ENCODE data around the gene PRELID3B. TPM values are rescaled to one million over a fixed set of nuclear protein-coding genes. Genes with fewer than 3 reads are reported as not detected.

PRELID3B gene
- total RNA-seq, 8 experiments from 2014 or later, result 40.1 to 81.9 (median 63.3) TPM

DNA sequence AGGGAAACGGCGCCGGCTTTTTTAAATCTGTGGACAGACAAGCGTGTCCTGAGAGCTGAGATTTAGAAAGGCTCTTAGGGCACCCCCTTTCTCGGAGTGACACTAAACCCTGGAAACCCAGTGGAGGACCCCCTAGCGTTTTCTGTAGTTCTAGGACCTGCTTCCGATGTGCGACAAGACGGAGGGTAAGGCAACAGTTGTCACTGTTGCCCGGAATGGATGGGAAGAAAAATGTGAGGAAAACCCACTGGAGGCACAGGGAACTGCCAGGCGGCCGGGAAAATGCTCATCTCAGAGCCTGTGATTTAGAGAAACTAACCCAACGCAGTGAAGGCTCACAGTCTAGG lies 9.9 kb downstream of the PRELID3B start:
- H3K4me1 ChIP-seq (replicated peaks in 1 of 2), result peaks cover 22 to 48% of the 10 kb centered on the region in 2 donors
- peak in 6 of 8 experiments; percentile 16 to 41 (median 26) for ATAC-seq (replicated peaks in 6 of 8)
- in situ Hi-C loops (cut with MboI; ENCODE audit: low pct_unique_long_range_greater_than_20kb in 2 of 9, low sequenced_read_pairs in 9 of 9, unreplicated experiment in 9 of 9), result loop anchor here in 1 of 9 experiments (25.0 kb wide), 1 partner anchor 145 kb away; no protein-coding TSS in a partner anchor
- peak overlapping the region; percentile 79 to 96 (median 82) for H3K4me3 ChIP-seq
- peak overlapping the region; percentile 31 to 61 for H3K27ac ChIP-seq
- WGBS, 10 experiments, result 0 to 11% (median 0%) methylated on average over 1 to 12 of the region's 13 CpGs; no CpG with 5 or more reads in 4 of the 10 experiments

DNA sequence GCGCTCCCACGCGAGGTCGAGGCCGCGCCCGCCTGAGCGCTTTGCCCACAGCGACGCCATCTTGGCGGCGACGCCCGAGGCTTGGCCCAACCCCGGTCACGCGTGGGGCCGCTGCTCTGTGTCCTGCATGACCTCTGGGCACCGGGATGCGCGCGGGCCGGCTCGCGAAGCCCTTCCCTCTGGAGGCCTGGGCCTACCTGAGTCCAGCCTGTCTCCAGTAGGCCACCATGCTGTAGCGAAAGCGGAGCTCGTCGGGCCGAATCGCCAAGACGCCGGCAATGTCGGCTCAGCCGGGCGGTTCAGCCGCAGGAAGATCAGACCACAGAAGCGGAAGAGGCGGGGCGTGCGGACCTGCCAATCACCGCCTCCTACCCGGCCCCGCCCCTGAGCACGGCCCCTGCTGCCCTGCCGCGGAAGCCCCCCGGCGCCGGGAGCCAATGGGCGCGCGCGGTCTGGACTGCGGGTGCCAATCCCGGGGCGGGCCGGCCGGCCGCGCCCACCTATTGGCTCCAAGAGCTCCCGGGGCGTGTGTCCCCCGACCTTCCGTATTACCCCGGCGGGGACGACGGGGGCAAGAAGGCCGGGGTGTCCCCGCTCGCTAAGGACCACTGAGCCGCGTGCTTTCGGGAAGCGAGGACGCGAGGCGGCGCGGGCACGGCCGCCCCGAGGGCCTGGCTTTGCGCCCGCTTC lies 10.4 kb downstream of the PRELID3B start, which contains the start of gene ATP5F1E:
Gene ATP5F1E, minus strand, starts transcription at position 313 of the 690 bp plus-strand sequence. Its CDS starts 84 bp downstream, at position 229.
- peak; percentile 95 to 99 (median 98) for ATAC-seq (replicated peaks in 6 of 8)
- H3K4me3 ChIP-seq, result peak within 1 kb of the TSS; percentile 79 to 96 (median 82)
- peak within 1 kb of the TSS; percentile 93 for H3K27ac ChIP-seq
- in situ Hi-C loops (cut with MboI; ENCODE audit: low pct_unique_long_range_greater_than_20kb in 2 of 9, low sequenced_read_pairs in 9 of 9, unreplicated experiment in 9 of 9), result loop anchor here in 1 of 9 experiments (25.0 kb wide), 1 partner anchor 145 kb away; no protein-coding TSS in a partner anchor
- H3K4me1 ChIP-seq (replicated peaks in 1 of 2), result peaks cover 17 to 48% of the 10 kb centered on the region in 2 donors
- 0% methylated on average over 1 to 12 of the region's 86 CpGs; no CpG with 5 or more reads in 6 of the 10 experiments for WGBS, 10 experiments

GRCh38 chr20:59031564-59032022 lies 11.0 kb downstream of the PRELID3B start:
- ATAC-seq (replicated peaks in 6 of 8), result no peak
- in situ Hi-C loops (cut with MboI; ENCODE audit: low pct_unique_long_range_greater_than_20kb in 2 of 9, low sequenced_read_pairs in 9 of 9, unreplicated experiment in 9 of 9), result loop anchor here in 1 of 9 experiments (25.0 kb wide), 1 partner anchor 144 kb away; no protein-coding TSS in a partner anchor
- Histone ChIP-seq H3K4me1 (replicated peaks in 1 of 2) (peaks cover 19 to 52% of the 10 kb centered on the region in 2 donors), H3K4me3 (peak overlapping the region; percentile 79 to 96 (median 82)), H3K27ac (peak overlapping the region; percentile 93)
- WGBS, 10 experiments, result 8 to 39% (median 17%) methylated on average over 2 to 13 of the region's 13 CpGs; no CpG with 5 or more reads in 2 of the 10 experiments

- Histone ChIP-seq H3K27ac (no peak overlapping the region), H3K4me1 (replicated peaks in 1 of 2) (peaks cover 20 to 58% of the 10 kb centered on the region in 2 donors), H3K4me3 (peak overlapping the region; percentile 79 to 96 (median 82))
- no peak for ATAC-seq (replicated peaks in 6 of 8)
- WGBS, 10 experiments, result 13 to 68% (median 55%) methylated on average over 1 to 7 of the region's 7 CpGs; no CpG with 5 or more reads in 1 of the 10 experiments
- in situ Hi-C loops (cut with MboI; ENCODE audit: low pct_unique_long_range_greater_than_20kb in 2 of 9, low sequenced_read_pairs in 9 of 9, unreplicated experiment in 9 of 9), result loop anchor here in 1 of 9 experiments (25.0 kb wide), 1 partner anchor 144 kb away; no protein-coding TSS in a partner anchor
Measured at GRCh38 chr20:59030911-59031563, 11.5 kb downstream of the PRELID3B start.

DNA sequence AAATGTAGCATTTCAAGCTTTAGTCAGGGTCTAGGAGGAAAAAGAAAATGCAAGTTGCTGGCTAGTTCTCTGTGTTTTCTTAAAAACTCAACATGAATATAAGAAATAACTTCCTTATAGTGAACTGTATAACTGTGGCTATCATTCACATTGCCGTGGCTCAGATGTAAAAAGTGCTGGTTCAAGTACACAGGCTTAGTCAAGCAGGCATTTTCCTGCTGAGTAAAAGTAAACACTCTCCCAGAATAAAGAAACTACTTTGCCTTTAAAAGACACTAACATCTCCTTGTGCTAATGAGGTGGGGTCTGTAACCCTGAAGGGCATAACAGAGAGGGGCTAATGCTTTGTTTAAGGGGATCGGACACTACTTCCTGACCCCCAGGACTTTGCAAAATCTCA lies 13.8 kb downstream of the PRELID3B start:
- Histone ChIP-seq H3K4me1 (replicated peaks in 1 of 2) (peaks cover 32 to 71% of the 10 kb centered on the region in 2 donors), H3K27ac (no peak overlapping the region), H3K4me3 (peak overlapping the region in 4 of 5 donors; percentile 9 to 26 (median 14))
- WGBS, 10 experiments, result 0 to 30% (median 0%) methylated on average over 1 to 2 of the region's 2 CpGs; no CpG with 5 or more reads in 2 of the 10 experiments
- ATAC-seq (replicated peaks in 6 of 8), result no peak
- in situ Hi-C loops (cut with MboI; ENCODE audit: low pct_unique_long_range_greater_than_20kb in 2 of 9, low sequenced_read_pairs in 9 of 9, unreplicated experiment in 9 of 9), result loop anchor here in 1 of 9 experiments (25.0 kb wide), 1 partner anchor 142 kb away; no protein-coding TSS in a partner anchor

DNA sequence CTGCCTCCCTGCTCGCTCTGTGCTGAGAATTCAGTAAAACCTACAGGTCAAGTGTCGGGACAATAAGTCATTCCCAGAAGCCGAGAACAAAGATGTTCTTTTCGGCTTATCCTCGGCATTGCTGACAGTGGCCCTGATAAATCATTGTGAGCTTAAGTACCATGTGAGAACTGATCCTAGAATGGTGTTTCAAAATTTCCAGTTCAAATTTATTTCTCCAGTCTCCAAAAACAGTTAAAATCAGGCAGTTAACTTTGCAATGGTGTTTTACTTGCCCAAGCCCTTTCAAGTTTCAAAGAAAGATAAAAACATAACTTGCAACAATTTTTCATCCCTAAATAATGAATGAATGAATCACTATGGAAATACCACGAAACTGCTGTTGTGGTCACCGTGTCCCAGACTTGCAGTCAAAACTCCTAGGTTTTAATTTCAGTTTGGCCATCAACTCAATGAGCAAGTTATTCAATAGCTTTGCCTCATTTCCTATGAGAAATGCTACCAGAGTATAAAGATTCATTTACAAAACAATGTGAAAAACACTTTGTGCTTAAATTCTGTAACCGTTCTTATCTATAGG lies 14.8 kb downstream of the PRELID3B start:
- no peak overlapping the region for H3K27ac ChIP-seq
- in situ Hi-C loops (cut with MboI; ENCODE audit: low pct_unique_long_range_greater_than_20kb in 2 of 9, low sequenced_read_pairs in 9 of 9, unreplicated experiment in 9 of 9), result loop anchor here in 1 of 9 experiments (25.0 kb wide), 1 partner anchor 141 kb away; no protein-coding TSS in a partner anchor
- WGBS, 10 experiments, result 3 to 82% (median 13%) methylated on average over 3 to 8 of the region's 8 CpGs
- H3K4me1 ChIP-seq (replicated peaks in 1 of 2), result peaks cover 32 to 67% of the 10 kb centered on the region in 2 donors
- ATAC-seq (replicated peaks in 6 of 8), result no peak
- no peak overlapping the region for H3K4me3 ChIP-seq

DNA sequence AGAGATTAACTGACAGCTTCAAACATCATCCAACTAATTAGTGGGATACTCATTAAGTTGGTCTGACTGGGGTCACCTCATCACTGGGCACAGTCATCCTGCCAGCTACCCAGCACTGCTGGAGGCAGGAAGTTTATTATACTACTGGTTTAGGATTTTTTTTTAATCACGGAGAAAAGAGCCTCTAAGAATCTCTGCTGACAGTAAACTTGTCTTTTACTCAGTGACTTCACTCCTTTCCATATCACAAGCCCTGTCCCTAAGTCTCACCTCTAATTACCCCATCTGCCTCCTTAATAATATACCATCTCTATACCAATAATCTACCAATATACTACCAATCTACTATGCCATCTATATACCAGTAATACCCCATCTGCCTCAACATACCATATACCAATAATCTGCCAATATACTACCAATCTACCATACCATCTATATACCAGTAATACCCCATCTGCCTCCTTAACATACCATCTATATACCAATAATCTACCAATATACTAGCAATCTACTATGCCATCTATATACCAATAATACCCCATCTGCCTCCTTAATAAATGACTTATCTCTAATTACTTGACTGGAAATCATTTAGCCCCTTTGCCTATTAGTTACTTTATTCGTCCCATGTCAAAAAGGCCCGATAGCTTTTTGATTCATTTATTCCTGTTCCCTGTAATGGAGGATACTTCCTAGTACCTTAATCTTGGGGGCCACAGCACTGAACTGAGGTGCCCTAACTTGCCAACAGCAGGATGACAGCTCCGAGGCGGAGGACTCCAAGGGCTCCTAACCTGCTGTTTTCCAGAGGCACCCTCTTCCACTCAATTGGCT lies 15.5 kb downstream of the PRELID3B start:
- Histone ChIP-seq H3K4me3 (no peak overlapping the region), H3K27ac (no peak overlapping the region), H3K4me1 (replicated peaks in 1 of 2) (peaks cover 32 to 67% of the 10 kb centered on the region in 2 donors)
- ATAC-seq (replicated peaks in 6 of 8), result no peak
- in situ Hi-C loops (cut with MboI; ENCODE audit: low pct_unique_long_range_greater_than_20kb in 2 of 9, low sequenced_read_pairs in 9 of 9, unreplicated experiment in 9 of 9), result loop anchor here in 1 of 9 experiments (25.0 kb wide), 1 partner anchor 140 kb away; no protein-coding TSS in a partner anchor
- 45 to 98% (median 70%) methylated on average over 1 to 5 of the region's 5 CpGs for WGBS, 10 experiments

- peaks cover 39 to 70% of the 10 kb centered on the region in 2 donors for H3K4me1 ChIP-seq (replicated peaks in 1 of 2)
- H3K27ac ChIP-seq, result no peak overlapping the region
- in situ Hi-C loops (cut with MboI; ENCODE audit: low pct_unique_long_range_greater_than_20kb in 2 of 9, low sequenced_read_pairs in 9 of 9, unreplicated experiment in 9 of 9), result loop anchor here in 1 of 9 experiments (25.0 kb wide), 1 partner anchor 138 kb away; no protein-coding TSS in a partner anchor
- no peak for ATAC-seq (replicated peaks in 6 of 8)
- H3K4me3 ChIP-seq, result no peak overlapping the region
- WGBS, 10 experiments, result 39 to 92% (median 50%) methylated on average over 1 to 4 of the region's 4 CpGs; no CpG with 5 or more reads in 1 of the 10 experiments
Measured at GRCh38 chr20:59025511-59025910, 17.1 kb downstream of the PRELID3B start.

DNA sequence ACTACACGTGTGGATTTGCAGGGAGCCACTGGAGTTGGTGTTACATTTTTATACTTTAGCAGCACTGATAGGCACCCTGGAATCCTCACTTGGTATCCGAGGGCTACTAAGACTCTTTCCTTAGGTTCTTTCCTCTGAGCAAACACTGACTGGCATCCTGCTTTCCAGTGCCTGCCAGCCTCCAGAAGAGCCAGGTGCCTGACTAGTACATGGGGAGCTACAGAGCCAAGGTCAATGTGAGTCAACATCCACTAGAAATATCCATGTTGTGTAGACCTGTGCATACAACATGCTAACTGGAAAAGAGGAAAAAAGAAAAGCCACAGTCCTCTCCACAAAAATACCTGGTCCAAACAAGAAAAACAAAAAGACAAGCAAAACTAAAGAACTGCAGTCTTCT lies 17.5 kb downstream of the PRELID3B start:
- H3K4me1 ChIP-seq (replicated peaks in 1 of 2), result peaks cover 39 to 66% of the 10 kb centered on the region in 2 donors
- in situ Hi-C loops (cut with MboI; ENCODE audit: low pct_unique_long_range_greater_than_20kb in 2 of 9, low sequenced_read_pairs in 9 of 9, unreplicated experiment in 9 of 9), result loop anchor here in 1 of 9 experiments (25.0 kb wide), 1 partner anchor 138 kb away; no protein-coding TSS in a partner anchor
- WGBS, 10 experiments, result 67 to 100% methylated on average over 1 of the region's 2 CpGs; no CpG with 5 or more reads in 8 of the 10 experiments
- H3K27ac ChIP-seq, result no peak overlapping the region
- H3K4me3 ChIP-seq, result no peak overlapping the region
- no peak for ATAC-seq (replicated peaks in 6 of 8)

DNA sequence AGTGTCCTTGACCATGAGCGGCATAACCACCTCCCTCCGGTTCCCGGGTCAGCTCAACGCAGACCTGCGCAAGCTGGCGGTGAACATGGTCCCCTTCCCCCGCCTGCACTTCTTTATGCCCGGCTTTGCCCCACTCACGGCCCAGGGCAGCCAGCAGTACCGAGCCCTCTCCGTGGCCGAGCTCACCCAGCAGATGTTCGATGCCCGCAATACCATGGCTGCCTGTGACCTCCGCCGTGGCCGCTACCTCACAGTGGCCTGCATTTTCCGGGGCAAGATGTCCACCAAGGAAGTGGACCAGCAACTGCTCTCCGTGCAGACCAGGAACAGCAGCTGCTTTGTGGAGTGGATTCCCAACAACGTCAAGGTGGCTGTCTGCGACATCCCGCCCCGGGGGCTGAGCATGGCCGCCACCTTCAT lies 18.5 kb downstream of the PRELID3B start:
- 80 to 100% (median 93%) methylated on average over 2 to 10 of the region's 24 CpGs; no CpG with 5 or more reads in 3 of the 10 experiments for WGBS, 10 experiments
- Histone ChIP-seq H3K27ac (no peak overlapping the region), H3K4me3 (no peak overlapping the region), H3K4me1 (replicated peaks in 1 of 2) (peaks cover 35 to 56% of the 10 kb centered on the region in 2 donors)
- in situ Hi-C loops (cut with MboI; ENCODE audit: low pct_unique_long_range_greater_than_20kb in 2 of 9, low sequenced_read_pairs in 9 of 9, unreplicated experiment in 9 of 9), result no loop called here
- no peak for ATAC-seq (replicated peaks in 6 of 8)

DNA sequence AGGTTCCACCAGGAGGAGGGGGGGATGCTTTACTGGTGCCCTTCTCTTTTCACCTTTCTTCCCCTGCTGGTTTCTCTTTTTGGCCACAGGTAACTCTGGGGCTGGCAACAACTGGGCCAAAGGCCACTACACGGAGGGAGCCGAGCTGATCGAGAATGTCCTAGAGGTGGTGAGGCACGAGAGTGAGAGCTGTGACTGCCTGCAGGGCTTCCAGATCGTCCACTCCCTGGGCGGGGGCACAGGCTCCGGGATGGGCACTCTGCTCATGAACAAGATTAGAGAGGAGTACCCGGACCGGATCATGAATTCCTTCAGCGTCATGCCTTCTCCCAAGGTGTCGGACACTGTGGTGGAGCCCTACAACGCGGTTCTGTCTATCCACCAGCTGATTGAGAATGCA lies 19.0 kb downstream of the PRELID3B start:
- H3K4me1 ChIP-seq (replicated peaks in 1 of 2), result peaks cover 34 to 51% of the 10 kb centered on the region in 2 donors
- H3K4me3 ChIP-seq, result no peak overlapping the region
- ATAC-seq (replicated peaks in 6 of 8), result no peak
- H3K27ac ChIP-seq, result no peak overlapping the region
- 89 to 100% (median 98%) methylated on average over 6 to 10 of the region's 13 CpGs; no CpG with 5 or more reads in 5 of the 10 experiments for WGBS, 10 experiments
- in situ Hi-C loops (cut with MboI; ENCODE audit: low pct_unique_long_range_greater_than_20kb in 2 of 9, low sequenced_read_pairs in 9 of 9, unreplicated experiment in 9 of 9), result no loop called here

Data from motor neuron (in vitro differentiated cells).